Naive thymus-derived CD8-positive, alpha-beta T cell (primary cell): ENCODE results near the gene PLA2G4B. TPM values are rescaled to one million over a fixed set of nuclear protein-coding genes. Genes with fewer than 3 reads are reported as not detected.
A peak's percentile ranks its signal among the peaks of the same experiment; 100 is the strongest.

ENCODE experiments used
- ATAC-seq, 2 donors: fragments of 150-1000 bp; cut with Tn5 transposase in 1 of 2; sonication (Bioruptor Pico), chemical (Tn5 transposase) in 1 of 2; 1 replicate in 1 of 2; 2 replicates in 1 of 2; pipeline ENCODE4 v1.10.0; 2021; ENCODE audit warnings: mild to moderate bottlenecking in 2 of 2, moderate library complexity in 2 of 2
- POLR2A ChIA-PET: fragments of 350-600 bp; sonication (Branson Sonifier 250); formaldehyde crosslinking; loops from one replicate; lab custom pipeline; 2021; ENCODE audit warnings: antibody characterized with exemption; lab: Charles Lee
- DNase-seq, 10 donors: peaks; one replicate each; pipeline versions ENCODE4 v3.0.0 to v3.0.0-alpha.2; 2020 to 2022
- H3K27ac Mint-ChIP-seq, 10 donors: one replicate each; pipeline ENCODE4 v1.8.0; 2020 to 2022; ENCODE audit warnings: mild to moderate bottlenecking in 10 of 10, mixed read lengths in 10 of 10, moderate library complexity in 4 of 10, inconsistent platforms in 1 of 10
- H3K27me3 Mint-ChIP-seq, 5 donors: one replicate each; pipeline ENCODE4 v1.8.0; 2021 to 2022; ENCODE audit warnings: mixed read lengths in 5 of 5
- H3K36me3 Mint-ChIP-seq, 3 donors: one replicate each; pipeline ENCODE4 v1.8.0; 2020 to 2022; ENCODE audit warnings: mixed read lengths in 3 of 3, mild to moderate bottlenecking in 2 of 3, inconsistent platforms in 1 of 3
- H3K4me1 Mint-ChIP-seq, 4 donors: one replicate each; pipeline ENCODE4 v1.8.0; 2021 to 2022; ENCODE audit warnings: mixed read lengths in 4 of 4
- H3K4me3 Mint-ChIP-seq, 10 donors: one replicate each; pipeline ENCODE4 v1.8.0; 2020 to 2022; ENCODE audit warnings: mild to moderate bottlenecking in 10 of 10, mixed read lengths in 10 of 10, moderate library complexity in 6 of 10, inconsistent platforms in 1 of 10
- H3K9me3 Mint-ChIP-seq, 9 donors: one replicate each; pipeline ENCODE4 v1.8.0; 2020 to 2022; ENCODE audit warnings: mixed read lengths in 9 of 9, mild to moderate bottlenecking in 3 of 9, inconsistent platforms in 1 of 9, moderate library complexity in 1 of 9
- polyA plus RNA-seq, 3 donors: library from polyadenylated mRNA; unstranded; fragments of 300-500 nt; fragmentation: Illumina TruSeq; gene quantifications; one replicate each; pipeline ENCODE4 v1.2.3, GENCODE V29; 2021
- total RNA-seq, 8 experiments: library from RNA in 2 of 8; stranded (reverse) in 2 of 8; gene quantifications; one replicate each; pipeline ENCODE4 v1.2.3 and lab custom pipeline; 2021 to 2026

PLA2G4B gene
- total and polyA plus RNA-seq, 5 experiments from 2014 or later = 0.82 to 64.9 (median 2.9) TPM

DNA sequence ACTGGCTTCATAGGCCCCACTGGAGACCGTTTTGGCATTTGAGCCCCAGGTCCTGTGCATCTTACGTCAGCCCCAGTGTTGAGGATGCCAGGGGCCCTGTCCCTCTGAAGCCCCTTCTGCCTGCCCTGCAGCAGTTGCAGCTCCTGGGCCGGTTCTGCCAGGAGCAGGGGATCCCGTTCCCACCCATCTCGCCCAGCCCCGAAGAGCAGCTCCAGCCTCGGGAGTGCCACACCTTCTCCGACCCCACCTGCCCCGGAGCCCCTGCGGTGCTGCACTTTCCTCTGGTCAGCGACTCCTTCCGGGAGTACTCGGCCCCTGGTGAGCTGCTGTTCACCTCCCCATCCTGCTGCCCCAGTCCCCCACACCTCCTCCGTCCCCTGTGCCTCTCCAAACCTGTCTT is 8.6 kb downstream of the PLA2G4B start:
- POLR2A ChIA-PET = no interaction called here
- H3K4me1 Mint-ChIP-seq = peaks cover 0 to 8% (median 2%) of the 10 kb centered on the region in 4 donors

DNA sequence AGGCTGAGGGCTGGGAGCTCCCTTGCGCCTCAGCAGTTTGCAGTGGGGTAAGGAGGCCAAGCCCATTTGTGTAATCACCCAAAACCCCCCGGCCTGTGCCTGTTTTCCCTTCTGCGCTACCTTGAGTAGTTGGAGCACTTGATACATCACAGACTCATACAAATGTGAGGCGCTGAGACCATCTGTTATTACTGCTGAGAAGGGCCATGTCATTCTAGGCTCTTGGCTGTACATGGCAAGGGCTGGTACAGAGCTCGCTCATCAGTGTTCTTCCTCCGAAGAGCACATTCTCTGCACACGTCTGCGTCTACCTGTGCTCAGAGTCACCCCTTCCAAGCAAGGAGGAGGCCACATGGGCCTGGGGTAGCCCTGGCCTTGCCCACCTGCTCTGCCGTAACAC is 9.3 kb downstream of the PLA2G4B start:
- Mint-ChIP-seq H3K4me1 (peaks cover 0 to 8% (median 2%) of the 10 kb centered on the region in 4 donors), H3K9me3 (no peaks in the 10 kb centered on the region), H3K4me3 (no peak overlapping the region), H3K36me3 (peaks cover 0 to 32% (median 8%) of the 10 kb centered on the region in 3 donors), H3K27me3 (no peaks in the 10 kb centered on the region), H3K27ac (peak overlapping the region in 5 of 10 donors; percentile 1 to 69 (median 29))
- no peak for ATAC-seq
- DNase-seq = no peak
- POLR2A ChIA-PET = no interaction called here

More for the DNA sequence above, 8.6 kb downstream of the PLA2G4B start:
- peaks cover 0 to 38% (median 8%) of the 10 kb centered on the region in 3 donors for H3K36me3 Mint-ChIP-seq
- H3K9me3 Mint-ChIP-seq = no peaks in the 10 kb centered on the region
- H3K27me3 Mint-ChIP-seq = no peaks in the 10 kb centered on the region
- ATAC-seq = no peak
- H3K27ac Mint-ChIP-seq = peak overlapping the region in 1 of 10 donors; percentile 11
- no peak overlapping the region for H3K4me3 Mint-ChIP-seq
- no peak for DNase-seq

- Mint-ChIP-seq H3K36me3 (peaks cover 0 to 31% (median 8%) of the 10 kb centered on the region in 3 donors), H3K4me3 (no peak overlapping the region), H3K27ac (peak overlapping the region in 3 of 10 donors; percentile 35 to 74 (median 69)), H3K27me3 (no peaks in the 10 kb centered on the region), H3K4me1 (peaks cover 0 to 8% (median 2%) of the 10 kb centered on the region in 4 donors), H3K9me3 (no peaks in the 10 kb centered on the region)
- ATAC-seq (no peak), DNase-seq (no peak)
- POLR2A ChIA-PET = no interaction called here
Observed at GRCh38 chr15:41848631-41849030, 10.0 kb downstream of the PLA2G4B start.

GRCh38 chr15:41849204-41849603 is 10.6 kb downstream of the PLA2G4B start:
- ATAC-seq (no peak), DNase-seq (no peak)
- POLR2A ChIA-PET = no interaction called here
- Mint-ChIP-seq H3K27me3 (no peaks in the 10 kb centered on the region), H3K27ac (peak overlapping the region in 7 of 10 donors; percentile 28 to 81 (median 56)), H3K9me3 (no peaks in the 10 kb centered on the region), H3K36me3 (peaks cover 0 to 31% (median 8%) of the 10 kb centered on the region in 3 donors), H3K4me1 (peaks cover 0 to 8% (median 2%) of the 10 kb centered on the region in 4 donors), H3K4me3 (no peak overlapping the region)

- H3K4me1 Mint-ChIP-seq = peaks cover 0 to 8% (median 2%) of the 10 kb centered on the region in 4 donors
- DNase-seq (no peak), ATAC-seq (peak in 1 of 2 donors; percentile 18)
- H3K27me3 Mint-ChIP-seq = no peaks in the 10 kb centered on the region
- H3K36me3 Mint-ChIP-seq = peaks cover 0 to 31% (median 8%) of the 10 kb centered on the region in 3 donors
- H3K9me3 Mint-ChIP-seq = no peaks in the 10 kb centered on the region
- H3K27ac Mint-ChIP-seq = peak overlapping the region in 6 of 10 donors; percentile 14 to 60 (median 40)
- POLR2A ChIA-PET = no interaction called here
- H3K4me3 Mint-ChIP-seq = no peak overlapping the region
Observed at GRCh38 chr15:41849861-41850260, 11.2 kb downstream of the PLA2G4B start.

DNA sequence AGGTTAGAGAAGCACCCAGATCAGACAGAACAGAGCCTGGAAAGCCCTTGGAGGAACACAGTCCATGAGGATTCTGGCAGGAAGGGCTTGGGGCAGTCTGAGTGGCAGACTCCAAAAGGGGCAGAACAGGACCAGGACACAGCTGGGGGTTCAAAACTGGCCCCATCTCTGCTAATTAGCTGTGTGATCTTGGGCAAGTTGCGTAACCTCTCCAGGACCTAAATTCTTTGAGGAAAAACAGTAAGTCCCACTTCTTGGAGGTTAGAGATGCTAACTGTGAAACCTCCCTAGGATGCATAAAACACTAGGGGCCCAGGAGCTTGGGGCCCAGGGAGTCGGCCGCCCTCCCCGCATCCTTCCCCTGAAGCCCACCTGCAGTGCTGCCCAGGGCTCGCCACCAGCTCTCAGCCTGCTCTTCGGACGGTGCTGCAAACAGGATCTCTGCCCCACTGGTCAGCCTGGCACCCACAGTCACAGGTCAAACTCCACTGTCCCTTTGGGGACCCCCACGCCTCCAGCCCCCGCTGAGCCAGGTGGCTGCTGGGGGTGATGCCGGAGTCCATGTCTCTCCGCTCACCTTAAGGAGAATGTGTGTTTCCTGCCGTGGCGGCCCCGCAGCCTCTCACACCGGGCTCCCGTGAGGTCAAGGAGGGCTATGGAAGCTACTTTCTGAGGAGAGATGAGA is 12.0 kb downstream of the PLA2G4B start:
- Mint-ChIP-seq H3K27me3 (no peaks in the 10 kb centered on the region), H3K4me1 (peaks cover 0 to 8% (median 2%) of the 10 kb centered on the region in 4 donors), H3K27ac (peak overlapping the region in 8 of 10 donors; percentile 18 to 72 (median 40)), H3K4me3 (no peak overlapping the region), H3K36me3 (peaks cover 0 to 27% (median 8%) of the 10 kb centered on the region in 3 donors), H3K9me3 (no peaks in the 10 kb centered on the region)
- DNase-seq (no peak), ATAC-seq (peak in 1 of 2 donors; percentile 16)
- POLR2A ChIA-PET = interaction anchor here (0.6 to 0.9 kb wide), 3 partner anchors 36 to 78 kb away, joined by 3 to 4 read pairs (median 3); no protein-coding TSS in a partner anchor

- no peaks in the 10 kb centered on the region for H3K9me3 Mint-ChIP-seq
- POLR2A ChIA-PET = interaction anchor here (0.6 to 1.4 kb wide), 6 partner anchors 13 to 84 kb away, joined by 3 to 4 read pairs (median 3); partner anchors contain the start of gene PLA2G4B
Observed at GRCh38 chr15:41851167-41851523, 12.5 kb downstream of the PLA2G4B start.

GRCh38 chr15:41851755-41852370 is 13.2 kb downstream of the PLA2G4B start:
- peak overlapping the region in 1 of 10 donors; percentile 29 for H3K27ac Mint-ChIP-seq
- POLR2A ChIA-PET = interaction anchor here (0.8 to 1.4 kb wide), 4 partner anchors 14 to 83 kb away, joined by 3 to 5 read pairs (median 4); partner anchors contain the start of gene PLA2G4B
- H3K36me3 Mint-ChIP-seq = peaks cover 0 to 18% (median 5%) of the 10 kb centered on the region in 3 donors
- H3K9me3 Mint-ChIP-seq = no peaks in the 10 kb centered on the region
- DNase-seq (no peak), ATAC-seq (no peak)
- no peak overlapping the region for H3K4me3 Mint-ChIP-seq
- peaks cover 0 to 8% (median 2%) of the 10 kb centered on the region in 4 donors for H3K4me1 Mint-ChIP-seq
- no peaks in the 10 kb centered on the region for H3K27me3 Mint-ChIP-seq

More at GRCh38 chr15:41851167-41851523, 12.5 kb downstream of the PLA2G4B start:
- Mint-ChIP-seq H3K4me3 (no peak overlapping the region), H3K4me1 (peaks cover 0 to 8% (median 2%) of the 10 kb centered on the region in 4 donors), H3K27me3 (no peaks in the 10 kb centered on the region), H3K27ac (peak overlapping the region in 4 of 10 donors; percentile 21 to 74 (median 70)), H3K36me3 (peaks cover 0 to 24% (median 7%) of the 10 kb centered on the region in 3 donors)
- no peak for ATAC-seq
- no peak for DNase-seq

GRCh38 chr15:41852736-41853590 is 14.3 kb downstream of the PLA2G4B start:
- ATAC-seq = no peak
- Mint-ChIP-seq H3K36me3 (peaks cover 0 to 9% (median 3%) of the 10 kb centered on the region in 3 donors), H3K27ac (no peak overlapping the region), H3K4me1 (peaks cover 0 to 5% (median 2%) of the 10 kb centered on the region in 4 donors), H3K27me3 (no peaks in the 10 kb centered on the region), H3K4me3 (no peak overlapping the region), H3K9me3 (no peaks in the 10 kb centered on the region)
- POLR2A ChIA-PET = interaction anchor here (1.3 to 1.4 kb wide), 3 partner anchors 8 to 40 kb away, joined by 3 to 5 read pairs (median 3); partner anchors contain the start of gene PLA2G4B
- no peak for DNase-seq

DNA sequence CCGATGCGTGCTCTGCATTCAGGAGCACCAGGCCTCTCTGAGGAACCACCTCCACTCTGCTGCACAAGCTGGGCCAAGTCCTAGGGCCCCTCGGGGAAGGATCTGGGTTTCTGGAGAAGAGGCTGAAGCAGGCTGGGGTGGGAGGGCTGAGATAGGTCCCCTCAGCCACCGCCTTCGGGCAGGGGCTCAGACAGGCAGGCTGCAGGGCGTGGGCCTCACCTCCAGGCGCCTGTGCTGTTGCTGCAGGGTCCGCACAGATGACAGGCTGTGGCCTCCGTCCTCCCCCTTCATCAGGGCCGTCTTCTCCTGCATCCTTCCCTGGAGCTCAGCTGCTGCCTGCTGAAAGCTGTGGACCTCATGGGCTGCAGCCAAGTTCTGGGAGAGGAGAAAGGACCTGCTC is 15.2 kb downstream of the PLA2G4B start:
- H3K9me3 Mint-ChIP-seq = no peaks in the 10 kb centered on the region
- H3K4me3 Mint-ChIP-seq = no peak overlapping the region
- ATAC-seq = no peak
- H3K27me3 Mint-ChIP-seq = no peaks in the 10 kb centered on the region
- peaks cover 0 to under 1% (median 0%) of the 10 kb centered on the region in 3 donors for H3K36me3 Mint-ChIP-seq
- no peak overlapping the region for H3K27ac Mint-ChIP-seq
- POLR2A ChIA-PET = interaction anchor here (0.6 to 1.4 kb wide), 3 partner anchors 9 to 442 kb away, joined by 3 read pairs; no protein-coding TSS in a partner anchor
- DNase-seq = no peak
- H3K4me1 Mint-ChIP-seq = peaks cover 0 to 4% (median 1%) of the 10 kb centered on the region in 4 donors

GRCh38 chr15:41854443-41854842 is 15.8 kb downstream of the PLA2G4B start:
- DNase-seq = no peak
- no peak for ATAC-seq
- H3K4me3 Mint-ChIP-seq = no peak overlapping the region
- POLR2A ChIA-PET = interaction anchor here (1.0 kb wide), 1 partner anchor 8 kb away, joined by 3 read pairs; no protein-coding TSS in a partner anchor
- H3K27ac Mint-ChIP-seq = peak overlapping the region in 1 of 10 donors; percentile 88
- H3K36me3 Mint-ChIP-seq = no peaks in the 10 kb centered on the region
- H3K9me3 Mint-ChIP-seq = no peaks in the 10 kb centered on the region
- peaks cover 0 to 4% (median 0%) of the 10 kb centered on the region in 4 donors for H3K4me1 Mint-ChIP-seq
- no peaks in the 10 kb centered on the region for H3K27me3 Mint-ChIP-seq
